Measurements from ENCODE around the gene MRAP.

GRCh38 chr21:32330784-32331311 is 32.2 kb downstream of the MRAP start:
- TF ChIP-seq CTCF (IDR thresholded peaks at IDR 0.05; ENCODE audit: poor library complexity) (no peak), EZH2phosphoT487 (IDR thresholded peaks at IDR 0.05; ENCODE audit: low read depth, severe bottlenecking, unreplicated experiment) (no peak), EZH2 (IDR thresholded peaks at IDR 0.05; ENCODE audit: borderline replicate concordance) (no peak)
